Prostate gland (tissue), 2 donors: ENCODE results near the gene PAPPA. TPM values are rescaled to one million over a fixed set of nuclear protein-coding genes. Genes with fewer than 3 reads are reported as not detected.
A peak's percentile ranks its signal among the peaks of the same experiment; 100 is the strongest.

ENCODE experiments used
- DNase-seq: peaks from one replicate; pipeline ENCODE4 v3.0.0-alpha.2; 2019; ENCODE audit warnings: low spot score
- H3K27ac ChIP-seq, 2 donors: fragments of 200-600 bp; sonication (generic); 2 replicates each; pipeline ENCODE4 v1.5.1; 2017 to 2019
- H3K27me3 ChIP-seq: fragments of 200-600 bp; sonication (generic); replicated peaks from 2 replicates; pipeline ENCODE4 v1.5.1; 2019; ENCODE audit not compliant: insufficient read depth
- H3K36me3 ChIP-seq, 2 donors: fragments of 200-600 bp; sonication (generic); 1 replicate in 1 of 2; 2 replicates in 1 of 2; pipeline versions ENCODE4 v1.5.1 to v1.8.1; 2017 to 2019
- H3K4me1 ChIP-seq: fragments of 200-600 bp; sonication (generic); replicated peaks from 2 replicates; pipeline ENCODE4 v1.5.1; 2019
- H3K4me3 ChIP-seq, 2 donors: fragments of 200-600 bp; sonication (generic); 2 replicates each; pipeline ENCODE4 v1.5.1; 2017 to 2019
- H3K9me3 ChIP-seq: fragments of 200-600 bp; sonication (generic); 2 replicates; pipeline ENCODE4 v1.5.1; 2017
- CTCF ChIP-seq, 4 experiments: fragments of 200-600 bp in 2 of 4; fragments of 450-650 bp in 2 of 4; sonication (generic) in 2 of 4; IDR thresholded peaks; 1 replicate in 3 of 4; 2 replicates in 1 of 4; pipeline ENCODE4 v1.5.1; 2016 to 2019; ENCODE audit warnings: antibody characterized with exemption in 4 of 4, mild to moderate bottlenecking in 2 of 4, moderate library complexity in 2 of 4
- POLR2A ChIP-seq: fragments of 450-650 bp; IDR thresholded peaks from one replicate; pipeline ENCODE4 v1.6.1; 2016; ENCODE audit warnings: antibody characterized with exemption, mild to moderate bottlenecking
- POLR2AphosphoS5 ChIP-seq: sonication (generic); formaldehyde crosslinking; IDR thresholded peaks from one replicate; pipeline ENCODE4 v1.6.1; 2017; ENCODE audit warnings: antibody characterized with exemption
- WGBS: methylation state at CpG from one replicate; pipeline ENCODE4 v1.1.5; 2018; 5-methylcytosine and 5-hydroxymethylcytosine counted together
- intact Hi-C: fragments of 100-400 bp; cut with DNase I; formaldehyde crosslinking; loops from one replicate; pipeline ENCODE4 v1.14.2; 2022
- total RNA-seq, 2 donors: library from RNA; depleted of rRNA; stranded (reverse); fragments of >200 nt; gene quantifications; one replicate each; pipeline ENCODE4 v1.1.0, GENCODE V29; 2016

The PAPPA gene
- total RNA-seq, 2 donors from 2014 or later: 0.27 to 1.8 TPM

GRCh38 chr9:116151966-116152381 lies 1.6 kb upstream of the PAPPA start:
- peaks cover 3% of the 10 kb centered on the region for H3K4me1 ChIP-seq
- TF ChIP-seq CTCF (IDR thresholded peaks at IDR 0.05): no peak
- TF ChIP-seq POLR2AphosphoS5: no peak
- TF ChIP-seq POLR2A: no peak
- intact Hi-C loops: loop anchor here (2.0 to 10.0 kb wide), 4 partner anchors 213 to 495 kb away; no protein-coding TSS in a partner anchor
- H3K36me3 ChIP-seq: no peaks in the 10 kb centered on the region
- H3K9me3 ChIP-seq: no peaks in the 10 kb centered on the region
- 40% methylated on average over 6 of the region's 6 CpGs for WGBS
- no peak overlapping the region for H3K4me3 ChIP-seq
- H3K27ac ChIP-seq: no peak overlapping the region
- H3K27me3 ChIP-seq: no peaks in the 10 kb centered on the region
- no peak for DNase-seq

- H3K27me3 ChIP-seq: no peaks in the 10 kb centered on the region
- DNase-seq: no peak
- peaks cover 3% of the 10 kb centered on the region for H3K4me1 ChIP-seq
- no peak overlapping the region for H3K4me3 ChIP-seq
- intact Hi-C loops: loop anchor here (2.0 to 10.0 kb wide), 4 partner anchors 212 to 494 kb away; no protein-coding TSS in a partner anchor
- no peak overlapping the region for H3K27ac ChIP-seq
- 59% methylated on average over 2 of the region's 2 CpGs for WGBS
- H3K36me3 ChIP-seq: no peaks in the 10 kb centered on the region
- H3K9me3 ChIP-seq: no peaks in the 10 kb centered on the region
- TF ChIP-seq POLR2A (no peak), POLR2AphosphoS5 (no peak), CTCF (IDR thresholded peaks at IDR 0.05) (peak in 2 of 4 experiments; percentile 9 to 31)
Observed at GRCh38 chr9:116152390-116152789, 1.2 kb upstream of the PAPPA start.

GRCh38 chr9:116152941-116153764 lies 438 bp upstream of the PAPPA start:
- Histone ChIP-seq H3K4me1 (peaks cover 3% of the 10 kb centered on the region), H3K9me3 (no peaks in the 10 kb centered on the region), H3K27me3 (no peaks in the 10 kb centered on the region), H3K36me3 (no peaks in the 10 kb centered on the region), H3K27ac (no peak overlapping the region), H3K4me3 (peak overlapping the region in 1 of 2 donors; percentile 9)
- no peak for DNase-seq
- 27% methylated on average over 9 of the region's 9 CpGs for WGBS
- TF ChIP-seq CTCF (IDR thresholded peaks at IDR 0.05) (no peak), POLR2AphosphoS5 (no peak)
- intact Hi-C loops: loop anchor here (2.0 to 10.0 kb wide), 4 partner anchors 212 to 494 kb away; no protein-coding TSS in a partner anchor

- TF ChIP-seq POLR2A: no peak
- intact Hi-C loops: loop anchor here (5.0 to 10.0 kb wide), 3 partner anchors 210 to 418 kb away; no protein-coding TSS in a partner anchor
- peak overlapping the region; percentile 49 to 56 for H3K27ac ChIP-seq
- no peaks in the 10 kb centered on the region for H3K27me3 ChIP-seq
- 1% methylated on average over 53 of the region's 74 CpGs for WGBS
- no peak for DNase-seq
- peak overlapping the region; percentile 28 to 35 for H3K4me3 ChIP-seq
- H3K36me3 ChIP-seq: no peaks in the 10 kb centered on the region
- peaks cover 3% of the 10 kb centered on the region for H3K4me1 ChIP-seq
- no peaks in the 10 kb centered on the region for H3K9me3 ChIP-seq
Observed at GRCh38 chr9:116154334-116154975, 864 bp downstream of the PAPPA start.

GRCh38 chr9:116154976-116155697 lies 1.5 kb downstream of the PAPPA start:
- Histone ChIP-seq H3K27ac (peak overlapping the region; percentile 49 to 56), H3K36me3 (no peaks in the 10 kb centered on the region), H3K27me3 (no peaks in the 10 kb centered on the region), H3K4me1 (peaks cover 3% of the 10 kb centered on the region), H3K4me3 (peak overlapping the region; percentile 28 to 35), H3K9me3 (no peaks in the 10 kb centered on the region)
- intact Hi-C loops: loop anchor here (5.0 to 10.0 kb wide), 3 partner anchors 210 to 417 kb away; no protein-coding TSS in a partner anchor
- TF ChIP-seq POLR2AphosphoS5 (no peak), POLR2A (no peak), CTCF (IDR thresholded peaks at IDR 0.05) (no peak)
- 2% methylated on average over 27 of the region's 27 CpGs for WGBS
- DNase-seq: no peak
